Measurements from ENCODE around the gene FTCDNL1.

FTCDNL1 gene

GRCh38 chr2:199806179-199806578 is 44.8 kb downstream of the FTCDNL1 start:
- no peak for FAIRE-seq
- no peak for DNase-seq (ENCODE audit: insufficient read length, low spot score)

GRCh38 chr2:199804831-199805230 is 46.2 kb downstream of the FTCDNL1 start:
- no peak for TF ChIP-seq POLR2A (IDR thresholded peaks at IDR 0.05; ENCODE audit: low read depth, low read length)
- TF ChIP-seq SPI1 (IDR thresholded peaks at IDR 0.05; ENCODE audit: low read depth, low read length) = no peak
- no peak for TF ChIP-seq POU2F2 (IDR thresholded peaks at IDR 0.05; ENCODE audit: low read depth, low read length)
- TF ChIP-seq TAF1 (IDR thresholded peaks at IDR 0.05; ENCODE audit: low read depth, low read length) = no peak
- TF ChIP-seq PAX5 (IDR thresholded peaks at IDR 0.05; ENCODE audit: insufficient read depth, low read length, severe bottlenecking) = no peak
- no peak for TF ChIP-seq POLR2AphosphoS5 (IDR thresholded peaks at IDR 0.05; ENCODE audit: low read depth, low read length)
- DNase-seq (ENCODE audit: insufficient read length, low spot score) (no peak), FAIRE-seq (no peak)

More at GRCh38 chr2:199806179-199806578, 44.8 kb downstream of the FTCDNL1 start:
- TF ChIP-seq TAF1 (IDR thresholded peaks at IDR 0.05; ENCODE audit: low read depth, low read length) (no peak), SPI1 (IDR thresholded peaks at IDR 0.05; ENCODE audit: low read depth, low read length) (no peak), PAX5 (IDR thresholded peaks at IDR 0.05; ENCODE audit: insufficient read depth, low read length, severe bottlenecking) (no peak), POLR2A (IDR thresholded peaks at IDR 0.05; ENCODE audit: low read depth, low read length) (no peak), POU2F2 (IDR thresholded peaks at IDR 0.05; ENCODE audit: low read depth, low read length) (no peak), POLR2AphosphoS5 (IDR thresholded peaks at IDR 0.05; ENCODE audit: low read depth, low read length) (no peak)

- no peak for FAIRE-seq
- DNase-seq (ENCODE audit: insufficient read length, low spot score) = no peak
- TF ChIP-seq PAX5 (IDR thresholded peaks at IDR 0.05; ENCODE audit: insufficient read depth, low read length, severe bottlenecking) (no peak), SPI1 (IDR thresholded peaks at IDR 0.05; ENCODE audit: low read depth, low read length) (no peak), TAF1 (IDR thresholded peaks at IDR 0.05; ENCODE audit: low read depth, low read length) (no peak), POLR2A (IDR thresholded peaks at IDR 0.05; ENCODE audit: low read depth, low read length) (no peak), POU2F2 (IDR thresholded peaks at IDR 0.05; ENCODE audit: low read depth, low read length) (no peak), POLR2AphosphoS5 (IDR thresholded peaks at IDR 0.05; ENCODE audit: low read depth, low read length) (no peak)
These were observed 52.0 kb downstream of the FTCDNL1 start for GRCh38 chr2:199798831-199799580.

DNA sequence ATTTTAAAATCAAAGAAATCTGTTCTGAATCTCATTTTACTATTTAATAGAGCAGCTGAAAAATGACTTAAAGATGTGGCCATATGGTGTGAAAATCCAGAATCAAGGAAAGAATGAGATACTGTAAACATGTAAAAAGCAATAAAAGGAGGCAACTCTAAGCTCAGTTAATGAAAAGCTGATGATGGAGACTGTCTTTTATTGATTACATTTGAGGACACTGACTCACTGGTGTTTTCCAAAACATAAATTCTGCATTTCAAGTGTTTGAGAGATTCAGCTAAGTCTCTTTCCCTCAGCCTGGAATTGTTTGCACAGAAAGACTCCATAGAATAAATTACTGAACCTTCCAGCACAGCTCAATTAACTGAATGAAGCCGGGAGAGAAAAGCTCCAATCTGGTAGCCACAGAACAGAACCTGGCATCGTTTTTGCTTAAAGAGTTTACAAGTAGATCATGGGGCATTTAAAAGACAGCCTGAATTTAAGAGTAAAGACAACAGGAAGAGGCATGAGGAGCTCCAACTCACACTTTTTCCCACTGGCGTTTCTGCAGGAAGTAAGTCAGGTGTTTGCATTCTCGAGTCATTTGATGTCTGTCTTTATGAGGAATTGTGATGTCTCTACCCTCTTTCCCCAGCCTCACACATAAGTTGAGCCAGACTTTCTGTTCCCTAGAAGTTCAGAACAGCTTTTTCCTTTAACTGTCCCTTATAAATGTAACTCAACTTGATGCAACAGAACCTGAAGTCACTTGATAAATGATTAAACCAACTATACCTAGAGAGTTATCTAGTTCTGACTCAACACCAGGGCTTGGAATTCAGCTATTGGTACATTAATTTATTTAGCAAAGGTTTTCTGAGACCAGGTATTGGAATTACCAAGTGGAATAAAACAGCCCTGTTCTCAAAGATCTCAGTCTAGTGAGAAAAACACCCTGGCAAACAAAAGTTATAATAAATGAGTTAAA is 53.3 kb downstream of the FTCDNL1 start:
- DNase-seq (ENCODE audit: insufficient read length, low spot score) (no peak), FAIRE-seq (no peak)
- TF ChIP-seq POLR2A (IDR thresholded peaks at IDR 0.05; ENCODE audit: low read depth, low read length) (no peak), TAF1 (IDR thresholded peaks at IDR 0.05; ENCODE audit: low read depth, low read length) (no peak), POLR2AphosphoS5 (IDR thresholded peaks at IDR 0.05; ENCODE audit: low read depth, low read length) (no peak), PAX5 (IDR thresholded peaks at IDR 0.05; ENCODE audit: insufficient read depth, low read length, severe bottlenecking) (no peak), SPI1 (IDR thresholded peaks at IDR 0.05; ENCODE audit: low read depth, low read length) (no peak), POU2F2 (IDR thresholded peaks at IDR 0.05; ENCODE audit: low read depth, low read length) (no peak)

DNA sequence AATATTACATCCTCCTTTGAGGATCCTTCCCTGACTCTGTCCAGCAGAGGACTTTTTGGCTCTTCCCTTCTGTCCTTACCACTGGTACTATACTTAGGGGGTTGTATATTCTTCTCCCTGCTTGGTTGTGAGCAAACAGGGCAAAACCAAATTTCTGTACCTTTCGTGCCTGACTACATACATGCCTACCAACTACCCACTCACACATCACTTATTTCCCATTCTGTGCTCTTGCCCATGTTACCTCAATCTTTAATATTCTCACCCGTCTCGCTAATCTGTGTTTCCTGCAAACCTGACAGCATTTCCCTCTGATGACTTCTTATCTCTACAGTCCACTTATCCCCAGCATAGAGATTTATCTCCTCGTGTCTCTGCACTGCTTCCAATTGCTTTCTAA is 58.6 kb downstream of the FTCDNL1 start:
- DNase-seq (ENCODE audit: insufficient read length, low spot score) (no peak), FAIRE-seq (no peak)
- TF ChIP-seq PAX5 (IDR thresholded peaks at IDR 0.05; ENCODE audit: insufficient read depth, low read length, severe bottlenecking) (no peak), SPI1 (IDR thresholded peaks at IDR 0.05; ENCODE audit: low read depth, low read length) (no peak), TAF1 (IDR thresholded peaks at IDR 0.05; ENCODE audit: low read depth, low read length) (no peak), POU2F2 (IDR thresholded peaks at IDR 0.05; ENCODE audit: low read depth, low read length) (no peak), POLR2A (IDR thresholded peaks at IDR 0.05; ENCODE audit: low read depth, low read length) (no peak)

DNA sequence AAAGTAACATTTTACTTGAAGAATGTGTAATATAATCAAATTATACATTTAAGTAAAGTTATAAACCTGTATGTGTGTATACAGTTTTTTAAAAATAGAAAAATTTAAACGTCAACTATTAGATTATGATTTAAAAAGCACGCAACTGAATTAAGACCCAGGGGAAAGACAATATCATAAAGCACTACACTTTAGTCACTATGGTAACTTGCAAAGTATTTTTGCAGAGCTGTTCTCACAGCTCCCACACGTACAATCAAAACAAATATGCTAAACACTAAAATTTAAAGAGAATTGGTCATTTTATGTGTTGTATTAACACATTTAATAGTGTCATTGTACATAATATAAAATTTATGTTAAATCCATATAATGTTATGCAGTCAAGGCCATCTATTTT is 59.7 kb downstream of the FTCDNL1 start:
- TF ChIP-seq POU2F2 (IDR thresholded peaks at IDR 0.05; ENCODE audit: low read depth, low read length) (no peak), POLR2A (IDR thresholded peaks at IDR 0.05; ENCODE audit: low read depth, low read length) (no peak), PAX5 (IDR thresholded peaks at IDR 0.05; ENCODE audit: insufficient read depth, low read length, severe bottlenecking) (no peak), TAF1 (IDR thresholded peaks at IDR 0.05; ENCODE audit: low read depth, low read length) (no peak), SPI1 (IDR thresholded peaks at IDR 0.05; ENCODE audit: low read depth, low read length) (no peak), POLR2AphosphoS5 (IDR thresholded peaks at IDR 0.05; ENCODE audit: low read depth, low read length) (no peak)
- no peak for FAIRE-seq
- DNase-seq (ENCODE audit: insufficient read length, low spot score) = no peak

GRCh38 chr2:199784512-199784911 is 66.5 kb downstream of the FTCDNL1 start:
- FAIRE-seq (no peak), DNase-seq (ENCODE audit: insufficient read length, low spot score) (no peak)
- TF ChIP-seq SPI1 (IDR thresholded peaks at IDR 0.05; ENCODE audit: low read depth, low read length) (no peak), POLR2A (IDR thresholded peaks at IDR 0.05; ENCODE audit: low read depth, low read length) (no peak), POLR2AphosphoS5 (IDR thresholded peaks at IDR 0.05; ENCODE audit: low read depth, low read length) (no peak), PAX5 (IDR thresholded peaks at IDR 0.05; ENCODE audit: insufficient read depth, low read length, severe bottlenecking) (no peak), TAF1 (IDR thresholded peaks at IDR 0.05; ENCODE audit: low read depth, low read length) (no peak), POU2F2 (IDR thresholded peaks at IDR 0.05; ENCODE audit: low read depth, low read length) (no peak)

DNA sequence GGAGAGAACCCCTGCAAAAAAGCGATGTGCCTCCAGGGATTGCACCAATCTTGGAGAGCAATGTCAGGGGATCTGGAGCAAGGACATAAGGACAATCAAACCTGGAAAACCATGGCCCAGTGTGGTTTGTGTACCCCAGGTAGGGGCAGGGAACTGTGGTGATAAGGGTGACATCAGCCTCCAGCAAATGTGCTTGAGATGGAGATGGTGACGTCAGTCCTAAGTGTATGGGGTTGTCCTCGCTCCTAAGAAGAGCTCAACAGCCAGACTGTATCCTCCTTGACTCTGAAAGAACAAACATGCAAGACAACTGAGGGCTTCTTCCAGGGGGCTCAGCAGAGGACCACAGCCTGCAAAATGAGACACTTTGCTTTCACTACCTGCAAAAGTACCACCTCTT is 71.4 kb downstream of the FTCDNL1 start:
- DNase-seq (ENCODE audit: insufficient read length, low spot score) (no peak), FAIRE-seq (no peak)
- TF ChIP-seq POLR2AphosphoS5 (IDR thresholded peaks at IDR 0.05; ENCODE audit: low read depth, low read length) (no peak), TAF1 (IDR thresholded peaks at IDR 0.05; ENCODE audit: low read depth, low read length) (no peak), SPI1 (IDR thresholded peaks at IDR 0.05; ENCODE audit: low read depth, low read length) (no peak), POLR2A (IDR thresholded peaks at IDR 0.05; ENCODE audit: low read depth, low read length) (no peak), PAX5 (IDR thresholded peaks at IDR 0.05; ENCODE audit: insufficient read depth, low read length, severe bottlenecking) (no peak), POU2F2 (IDR thresholded peaks at IDR 0.05; ENCODE audit: low read depth, low read length) (no peak)

DNA sequence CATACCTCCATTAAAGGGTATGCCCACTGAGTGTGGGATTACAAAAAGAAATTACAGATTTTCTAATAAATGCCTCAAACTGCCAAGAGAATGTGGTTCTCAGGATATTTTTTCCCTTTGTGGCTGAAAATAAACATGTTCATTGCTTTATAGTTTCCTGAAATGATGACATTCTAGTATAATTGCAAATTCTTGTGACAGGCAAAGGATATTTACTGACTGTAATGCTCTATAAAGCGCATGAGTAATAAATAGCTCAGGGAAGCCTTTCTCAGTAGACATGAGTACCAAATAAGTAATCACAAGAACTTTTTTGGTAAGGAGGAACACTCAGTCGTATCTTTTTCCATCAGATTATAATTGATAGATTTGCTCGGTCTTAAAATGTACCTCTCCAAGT is 72.3 kb downstream of the FTCDNL1 start:
- DNase-seq (ENCODE audit: insufficient read length, low spot score) (no peak), FAIRE-seq (no peak)
- TF ChIP-seq PAX5 (IDR thresholded peaks at IDR 0.05; ENCODE audit: insufficient read depth, low read length, severe bottlenecking) (no peak), POLR2AphosphoS5 (IDR thresholded peaks at IDR 0.05; ENCODE audit: low read depth, low read length) (no peak), SPI1 (IDR thresholded peaks at IDR 0.05; ENCODE audit: low read depth, low read length) (no peak), TAF1 (IDR thresholded peaks at IDR 0.05; ENCODE audit: low read depth, low read length) (no peak), POLR2A (IDR thresholded peaks at IDR 0.05; ENCODE audit: low read depth, low read length) (no peak), POU2F2 (IDR thresholded peaks at IDR 0.05; ENCODE audit: low read depth, low read length) (no peak)
